GM23338 (cell line): ENCODE measurements around the gene ARPC4. TPM values are rescaled to one million over a fixed set of nuclear protein-coding genes. Genes with fewer than 3 reads are reported as not detected.

Experiments used
- ATAC-seq: fragments of 200-7000 bp; cut with Tn5 transposase; 3 replicates; pipeline ENCODE4 v1.9.1; 2020
- DNase-seq: peaks from one replicate; pipeline ENCODE4 v3.0.0-alpha.2; 2015; ENCODE audit warnings: low spot score
- H2AFZ ChIP-seq: fragments of 200-600 bp; sonication (generic); 2 replicates; pipeline ENCODE4 v1.8.0; 2016; ENCODE audit warnings: antibody characterized with exemption, mild to moderate bottlenecking, moderate library complexity
- H3F3A ChIP-seq: fragments of 200-600 bp; sonication (generic); replicated peaks from 2 replicates; pipeline ENCODE4 v1.8.0; 2017; ENCODE audit warnings: antibody characterized with exemption, mixed run types, low read depth
- H3K27ac ChIP-seq: fragments of 200-600 bp; sonication (generic); 2 replicates; pipeline ENCODE4 v1.6.1; 2016; ENCODE audit warnings: low read depth
- H3K27me3 ChIP-seq: fragments of 200-600 bp; sonication (generic); 2 replicates; pipeline ENCODE4 v1.8.0; 2016; ENCODE audit warnings: mild to moderate bottlenecking, mixed run types, moderate library complexity; ENCODE audit not compliant: insufficient read depth
- H3K36me3 ChIP-seq: fragments of 200-600 bp; sonication (generic); 2 replicates; pipeline ENCODE4 v1.8.0; 2016; ENCODE audit warnings: mild to moderate bottlenecking; ENCODE audit not compliant: insufficient read depth
- H3K4me1 ChIP-seq: fragments of 200-600 bp; sonication (generic); 2 replicates; pipeline ENCODE4 v1.8.0; 2016; ENCODE audit warnings: mild to moderate bottlenecking, moderate library complexity; ENCODE audit not compliant: insufficient read depth
- H3K4me2 ChIP-seq: fragments of 200-600 bp; sonication (generic); 2 replicates; pipeline ENCODE4 v1.7.1; 2017; ENCODE audit warnings: mixed run types
- H3K4me3 ChIP-seq: fragments of 200-600 bp; sonication (generic); 2 replicates; pipeline ENCODE4 v1.6.1; 2016; ENCODE audit warnings: mixed run types
- H3K79me2 ChIP-seq: fragments of 200-600 bp; sonication (generic); replicated peaks from 2 replicates; pipeline ENCODE4 v1.8.0; 2017; ENCODE audit warnings: mild to moderate bottlenecking; ENCODE audit not compliant: insufficient read depth
- H3K9me2 ChIP-seq: fragments of 200-600 bp; sonication (generic); 2 replicates; pipeline ENCODE4 v1.8.0; 2017; ENCODE audit not compliant: insufficient read depth
- H4K20me1 ChIP-seq: fragments of 200-600 bp; sonication (generic); replicated peaks from 2 replicates; pipeline ENCODE4 v1.8.0; 2017; ENCODE audit warnings: mild to moderate bottlenecking; ENCODE audit not compliant: insufficient read depth
- H3K27ac Mint-ChIP-seq: 2 replicates; pipeline ENCODE4 v1.8.0; 2020; ENCODE audit warnings: inconsistent platforms, mild to moderate bottlenecking, moderate library complexity, mixed read lengths
- H3K27me3 Mint-ChIP-seq: 3 replicates; pipeline ENCODE4 v1.8.0; 2022; ENCODE audit warnings: low read depth, mild to moderate bottlenecking, moderate library complexity, mixed read lengths, inconsistent platforms; ENCODE audit not compliant: insufficient read depth, poor library complexity
- H3K36me3 Mint-ChIP-seq: 3 replicates; pipeline ENCODE4 v1.8.0; 2021; ENCODE audit warnings: low read depth, mild to moderate bottlenecking, inconsistent platforms, moderate library complexity, mixed read lengths
- H3K4me1 Mint-ChIP-seq: 3 replicates; pipeline ENCODE4 v1.8.0; 2020; ENCODE audit warnings: mild to moderate bottlenecking, inconsistent platforms, mixed read lengths
- H3K4me3 Mint-ChIP-seq: 3 replicates; pipeline ENCODE4 v1.8.0; 2021; ENCODE audit warnings: moderate library complexity, mild to moderate bottlenecking, inconsistent platforms, mixed read lengths
- H3K9me3 Mint-ChIP-seq: 3 replicates; pipeline ENCODE4 v1.8.0; 2020; ENCODE audit warnings: moderate library complexity, mild to moderate bottlenecking, inconsistent platforms, mixed read lengths
- CREB1 ChIP-seq: fragments of 250-450 bp; sonication (Bioruptor Pico); IDR thresholded peaks from 2 replicates; pipeline ENCODE4 v1.5.0; 2020; ENCODE audit warnings: low read depth, mild to moderate bottlenecking, moderate library complexity
- EZH2 ChIP-seq: fragments of 200-600 bp; sonication (generic); IDR thresholded peaks from one replicate; pipeline ENCODE4 v1.8.0; 2017; ENCODE audit warnings: antibody characterized with exemption, mild to moderate bottlenecking, low read depth; ENCODE audit not compliant: unreplicated experiment
- EZH2phosphoT487 ChIP-seq: fragments of 200-600 bp; sonication (generic); IDR thresholded peaks from one replicate; pipeline ENCODE4 v1.8.1; 2018; ENCODE audit warnings: antibody characterized with exemption; ENCODE audit not compliant: unreplicated experiment
- JUNB ChIP-seq: IDR thresholded peaks from one replicate; pipeline ENCODE4 v1.6.1; 2016; ENCODE audit warnings: antibody characterized with exemption; ENCODE audit not compliant: unreplicated experiment
- NANOG ChIP-seq: IDR thresholded peaks from 2 replicates; pipeline ENCODE4 v1.6.1; 2016; ENCODE audit warnings: antibody characterized with exemption, borderline replicate concordance
- STAT1 ChIP-seq: IDR thresholded peaks from one replicate; pipeline ENCODE4 v1.6.1; 2016; ENCODE audit warnings: antibody characterized with exemption; ENCODE audit not compliant: unreplicated experiment
- ZNF114 ChIP-seq: fragments of 250-450 bp; sonication (Bioruptor Pico); IDR thresholded peaks from 2 replicates; pipeline ENCODE4 v1.5.0; 2020; ENCODE audit warnings: mild to moderate bottlenecking, moderate library complexity
- ZNF331 ChIP-seq: fragments of 250-450 bp; sonication (Bioruptor Pico); IDR thresholded peaks from 2 replicates; pipeline ENCODE4 v1.5.0; 2020; ENCODE audit warnings: low read depth, mild to moderate bottlenecking, moderate library complexity
- polyA plus RNA-seq: library from polyadenylated mRNA; unstranded; fragments of >200 nt; fragmentation: Nextera tagmentation; extraction: Ambion mirVana; gene quantifications from 2 replicates; pipeline ENCODE4 v1.2.1, GENCODE V29; 2016
- total RNA-seq: library from RNA; depleted of rRNA; stranded (reverse); fragments of >200 nt; shearing (Covaris generic); gene quantifications from 2 replicates; pipeline ENCODE4 v1.2.3, GENCODE V29; 2014
- TF ChIP-seq, protein P1 (sequence below): IDR thresholded peaks from one replicate; pipeline ENCODE4 v1.6.1; 2018; ENCODE audit warnings: antibody characterized with exemption; ENCODE audit not compliant: unreplicated experiment
- TF ChIP-seq, protein P2 (sequence below): fragments of 250-450 bp; sonication (Bioruptor Pico); IDR thresholded peaks from 2 replicates; pipeline ENCODE4 v1.5.0; 2020; ENCODE audit warnings: mild to moderate bottlenecking, moderate library complexity
- TF ChIP-seq, protein P3 (sequence below): IDR thresholded peaks from 2 replicates; pipeline ENCODE4 v1.6.1; 2016; ENCODE audit warnings: antibody characterized with exemption

Gene ARPC4
- total and polyA plus RNA-seq, 2 experiments from 2014 or later, result 71.9 to 176 TPM

DNA sequence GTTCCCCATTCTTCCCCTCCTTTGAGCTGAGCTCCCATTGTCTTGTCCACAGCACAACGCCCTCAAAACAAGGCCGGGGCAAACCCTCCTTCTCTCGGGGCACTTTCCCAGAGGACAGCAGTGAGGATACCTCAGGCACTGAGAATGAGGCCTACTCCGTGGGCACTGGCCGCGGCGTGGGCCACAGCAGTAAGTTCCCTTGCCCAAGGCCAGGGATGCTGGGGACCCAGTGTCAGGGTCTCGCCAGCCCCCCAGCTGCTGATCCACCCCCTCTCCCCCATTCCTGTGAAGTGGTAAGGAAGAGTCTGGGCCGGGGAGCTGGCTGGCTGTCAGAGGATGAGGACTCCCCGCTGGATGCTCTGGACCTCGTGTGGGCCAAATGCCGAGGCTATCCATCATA is 47.4 kb upstream of the ARPC4 start:
- H3K4me1 Mint-ChIP-seq, result peaks cover under 1% of the 10 kb centered on the region; the same call in 1 of the 3 replicates
- H3K9me3 Mint-ChIP-seq, result no peaks in the 10 kb centered on the region
- Histone ChIP-seq H4K20me1 (peaks cover 3% of the 10 kb centered on the region), H3K9me2 (no peaks in the 10 kb centered on the region; the same call in 1 of the 2 replicates), H3K36me3 (peaks cover 31% of the 10 kb centered on the region), H3K27me3 (no peaks in the 10 kb centered on the region), H3K4me3 (no peak overlapping the region), H3F3A (peaks cover 17% of the 10 kb centered on the region), H3K4me1 (peaks cover 3% of the 10 kb centered on the region; the same call in 1 of the 2 replicates), H3K27ac (no peak overlapping the region), H2AFZ (no peak overlapping the region), H3K4me2 (no peak overlapping the region), H3K79me2 (peaks cover 3% of the 10 kb centered on the region)
- DNase-seq, result no peak
- no peak for TF ChIP-seq STAT1
- TF ChIP-seq EZH2, result no peak
- no peak for TF ChIP-seq ZNF331 (CRISPR knock-in tag)
- TF ChIP-seq ZNF114, result no peak
- TF ChIP-seq, protein P1, sequence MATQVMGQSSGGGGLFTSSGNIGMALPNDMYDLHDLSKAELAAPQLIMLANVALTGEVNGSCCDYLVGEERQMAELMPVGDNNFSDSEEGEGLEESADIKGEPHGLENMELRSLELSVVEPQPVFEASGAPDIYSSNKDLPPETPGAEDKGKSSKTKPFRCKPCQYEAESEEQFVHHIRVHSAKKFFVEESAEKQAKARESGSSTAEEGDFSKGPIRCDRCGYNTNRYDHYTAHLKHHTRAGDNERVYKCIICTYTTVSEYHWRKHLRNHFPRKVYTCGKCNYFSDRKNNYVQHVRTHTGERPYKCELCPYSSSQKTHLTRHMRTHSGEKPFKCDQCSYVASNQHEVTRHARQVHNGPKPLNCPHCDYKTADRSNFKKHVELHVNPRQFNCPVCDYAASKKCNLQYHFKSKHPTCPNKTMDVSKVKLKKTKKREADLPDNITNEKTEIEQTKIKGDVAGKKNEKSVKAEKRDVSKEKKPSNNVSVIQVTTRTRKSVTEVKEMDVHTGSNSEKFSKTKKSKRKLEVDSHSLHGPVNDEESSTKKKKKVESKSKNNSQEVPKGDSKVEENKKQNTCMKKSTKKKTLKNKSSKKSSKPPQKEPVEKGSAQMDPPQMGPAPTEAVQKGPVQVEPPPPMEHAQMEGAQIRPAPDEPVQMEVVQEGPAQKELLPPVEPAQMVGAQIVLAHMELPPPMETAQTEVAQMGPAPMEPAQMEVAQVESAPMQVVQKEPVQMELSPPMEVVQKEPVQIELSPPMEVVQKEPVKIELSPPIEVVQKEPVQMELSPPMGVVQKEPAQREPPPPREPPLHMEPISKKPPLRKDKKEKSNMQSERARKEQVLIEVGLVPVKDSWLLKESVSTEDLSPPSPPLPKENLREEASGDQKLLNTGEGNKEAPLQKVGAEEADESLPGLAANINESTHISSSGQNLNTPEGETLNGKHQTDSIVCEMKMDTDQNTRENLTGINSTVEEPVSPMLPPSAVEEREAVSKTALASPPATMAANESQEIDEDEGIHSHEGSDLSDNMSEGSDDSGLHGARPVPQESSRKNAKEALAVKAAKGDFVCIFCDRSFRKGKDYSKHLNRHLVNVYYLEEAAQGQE, result no peak
- TF ChIP-seq NANOG, result no peak
- TF ChIP-seq EZH2phosphoT487, result no peak
- TF ChIP-seq, protein P2, sequence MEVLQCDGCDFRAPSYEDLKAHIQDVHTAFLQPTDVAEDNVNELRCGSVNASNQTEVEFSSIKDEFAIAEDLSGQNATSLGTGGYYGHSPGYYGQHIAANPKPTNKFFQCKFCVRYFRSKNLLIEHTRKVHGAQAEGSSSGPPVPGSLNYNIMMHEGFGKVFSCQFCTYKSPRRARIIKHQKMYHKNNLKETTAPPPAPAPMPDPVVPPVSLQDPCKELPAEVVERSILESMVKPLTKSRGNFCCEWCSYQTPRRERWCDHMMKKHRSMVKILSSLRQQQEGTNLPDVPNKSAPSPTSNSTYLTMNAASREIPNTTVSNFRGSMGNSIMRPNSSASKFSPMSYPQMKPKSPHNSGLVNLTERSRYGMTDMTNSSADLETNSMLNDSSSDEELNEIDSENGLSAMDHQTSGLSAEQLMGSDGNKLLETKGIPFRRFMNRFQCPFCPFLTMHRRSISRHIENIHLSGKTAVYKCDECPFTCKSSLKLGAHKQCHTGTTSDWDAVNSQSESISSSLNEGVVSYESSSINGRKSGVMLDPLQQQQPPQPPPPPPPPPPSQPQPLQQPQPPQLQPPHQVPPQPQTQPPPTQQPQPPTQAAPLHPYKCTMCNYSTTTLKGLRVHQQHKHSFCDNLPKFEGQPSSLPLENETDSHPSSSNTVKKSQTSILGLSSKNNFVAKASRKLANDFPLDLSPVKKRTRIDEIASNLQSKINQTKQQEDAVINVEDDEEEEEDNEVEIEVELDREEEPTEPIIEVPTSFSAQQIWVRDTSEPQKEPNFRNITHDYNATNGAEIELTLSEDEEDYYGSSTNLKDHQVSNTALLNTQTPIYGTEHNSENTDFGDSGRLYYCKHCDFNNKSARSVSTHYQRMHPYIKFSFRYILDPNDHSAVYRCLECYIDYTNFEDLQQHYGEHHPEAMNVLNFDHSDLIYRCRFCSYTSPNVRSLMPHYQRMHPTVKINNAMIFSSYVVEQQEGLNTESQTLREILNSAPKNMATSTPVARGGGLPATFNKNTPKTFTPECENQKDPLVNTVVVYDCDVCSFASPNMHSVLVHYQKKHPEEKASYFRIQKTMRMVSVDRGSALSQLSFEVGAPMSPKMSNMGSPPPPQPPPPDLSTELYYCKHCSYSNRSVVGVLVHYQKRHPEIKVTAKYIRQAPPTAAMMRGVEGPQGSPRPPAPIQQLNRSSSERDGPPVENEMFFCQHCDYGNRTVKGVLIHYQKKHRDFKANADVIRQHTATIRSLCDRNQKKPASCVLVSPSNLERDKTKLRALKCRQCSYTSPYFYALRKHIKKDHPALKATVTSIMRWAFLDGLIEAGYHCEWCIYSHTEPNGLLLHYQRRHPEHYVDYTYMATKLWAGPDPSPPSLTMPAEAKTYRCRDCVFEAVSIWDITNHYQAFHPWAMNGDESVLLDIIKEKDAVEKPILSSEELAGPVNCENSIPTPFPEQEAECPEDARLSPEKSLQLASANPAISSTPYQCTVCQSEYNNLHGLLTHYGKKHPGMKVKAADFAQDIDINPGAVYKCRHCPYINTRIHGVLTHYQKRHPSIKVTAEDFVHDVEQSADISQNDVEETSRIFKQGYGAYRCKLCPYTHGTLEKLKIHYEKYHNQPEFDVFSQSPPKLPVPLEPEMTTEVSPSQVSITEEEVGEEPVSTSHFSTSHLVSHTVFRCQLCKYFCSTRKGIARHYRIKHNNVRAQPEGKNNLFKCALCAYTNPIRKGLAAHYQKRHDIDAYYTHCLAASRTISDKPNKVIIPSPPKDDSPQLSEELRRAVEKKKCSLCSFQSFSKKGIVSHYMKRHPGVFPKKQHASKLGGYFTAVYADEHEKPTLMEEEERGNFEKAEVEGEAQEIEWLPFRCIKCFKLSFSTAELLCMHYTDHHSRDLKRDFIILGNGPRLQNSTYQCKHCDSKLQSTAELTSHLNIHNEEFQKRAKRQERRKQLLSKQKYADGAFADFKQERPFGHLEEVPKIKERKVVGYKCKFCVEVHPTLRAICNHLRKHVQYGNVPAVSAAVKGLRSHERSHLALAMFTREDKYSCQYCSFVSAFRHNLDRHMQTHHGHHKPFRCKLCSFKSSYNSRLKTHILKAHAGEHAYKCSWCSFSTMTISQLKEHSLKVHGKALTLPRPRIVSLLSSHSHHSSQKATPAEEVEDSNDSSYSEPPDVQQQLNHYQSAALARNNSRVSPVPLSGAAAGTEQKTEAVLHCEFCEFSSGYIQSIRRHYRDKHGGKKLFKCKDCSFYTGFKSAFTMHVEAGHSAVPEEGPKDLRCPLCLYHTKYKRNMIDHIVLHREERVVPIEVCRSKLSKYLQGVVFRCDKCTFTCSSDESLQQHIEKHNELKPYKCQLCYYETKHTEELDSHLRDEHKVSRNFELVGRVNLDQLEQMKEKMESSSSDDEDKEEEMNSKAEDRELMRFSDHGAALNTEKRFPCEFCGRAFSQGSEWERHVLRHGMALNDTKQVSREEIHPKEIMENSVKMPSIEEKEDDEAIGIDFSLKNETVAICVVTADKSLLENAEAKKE, result no peak
- no peak for TF ChIP-seq CREB1 (CRISPR knock-in tag)
- TF ChIP-seq JUNB, result no peak
- TF ChIP-seq, protein P3, sequence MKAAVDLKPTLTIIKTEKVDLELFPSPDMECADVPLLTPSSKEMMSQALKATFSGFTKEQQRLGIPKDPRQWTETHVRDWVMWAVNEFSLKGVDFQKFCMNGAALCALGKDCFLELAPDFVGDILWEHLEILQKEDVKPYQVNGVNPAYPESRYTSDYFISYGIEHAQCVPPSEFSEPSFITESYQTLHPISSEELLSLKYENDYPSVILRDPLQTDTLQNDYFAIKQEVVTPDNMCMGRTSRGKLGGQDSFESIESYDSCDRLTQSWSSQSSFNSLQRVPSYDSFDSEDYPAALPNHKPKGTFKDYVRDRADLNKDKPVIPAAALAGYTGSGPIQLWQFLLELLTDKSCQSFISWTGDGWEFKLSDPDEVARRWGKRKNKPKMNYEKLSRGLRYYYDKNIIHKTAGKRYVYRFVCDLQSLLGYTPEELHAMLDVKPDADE, result no peak
- peaks cover 82% of the 10 kb centered on the region for H3K36me3 Mint-ChIP-seq
- H3K27ac Mint-ChIP-seq, result no peak overlapping the region
- ATAC-seq, result no peak
- no peak overlapping the region for H3K4me3 Mint-ChIP-seq
- H3K27me3 Mint-ChIP-seq, result peaks cover 11% of the 10 kb centered on the region
